ENCODE results near the gene CCDC63.
"Not testable (repeated sequence)": the region's sequence is repeated elsewhere in the genome, so short reads cannot be mapped to it uniquely, and the experiment has no call there.

CCDC63 gene

DNA sequence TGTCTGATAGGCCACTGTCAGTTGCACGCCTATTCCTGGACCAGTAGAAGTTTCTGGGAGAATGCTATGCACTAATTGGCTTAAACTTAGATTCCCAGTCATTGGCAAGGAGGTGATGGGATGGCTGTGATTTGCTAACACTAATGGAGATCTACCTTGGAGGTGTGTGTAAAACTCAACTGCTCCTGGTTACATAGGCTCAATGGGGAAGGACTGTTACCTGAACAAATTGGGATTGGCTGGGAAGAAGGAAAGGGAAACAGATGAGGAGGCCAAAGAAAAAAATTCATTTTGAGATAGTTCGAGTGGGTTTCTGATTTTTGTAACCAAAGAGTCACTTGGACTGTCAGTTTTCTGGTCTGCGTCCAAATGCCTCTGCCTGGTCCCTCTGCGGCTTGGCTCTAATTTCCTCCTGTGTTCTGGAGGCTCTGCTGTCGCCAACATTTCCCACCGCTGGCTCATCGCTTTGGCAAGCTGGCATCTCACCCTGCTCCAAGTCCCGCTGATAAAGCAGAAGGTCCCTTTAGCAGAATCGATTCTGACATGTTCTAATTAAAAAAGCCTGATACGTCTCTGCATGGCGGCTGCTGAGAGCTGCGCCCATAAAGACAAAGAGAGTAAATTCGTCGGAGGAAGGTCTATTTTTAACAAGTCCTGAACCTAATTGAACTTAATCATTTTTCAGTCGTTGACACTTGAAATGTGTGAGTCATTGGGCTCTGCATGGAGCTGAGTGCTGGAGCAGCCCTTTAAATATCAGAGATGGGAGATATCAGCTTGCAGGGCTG, 2.0 kb upstream of the CCDC63 start:
- DNase-seq: no peak

DNA sequence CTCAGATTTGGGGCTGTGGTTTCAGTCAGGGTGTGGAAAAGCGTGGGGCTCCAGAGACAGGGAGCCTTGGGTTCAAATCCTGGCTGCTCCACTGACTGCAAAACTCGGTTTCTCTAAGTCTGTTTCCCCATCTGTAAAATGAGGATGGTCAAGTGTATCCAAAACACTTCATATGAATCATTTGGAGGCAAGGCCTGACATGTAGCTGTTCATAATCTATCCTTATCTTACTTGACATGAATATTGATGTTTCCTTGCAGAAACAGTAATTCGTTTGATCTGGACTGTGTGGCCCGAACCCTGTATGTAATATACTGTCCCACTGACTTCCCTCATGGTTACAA, 1.5 kb upstream of the CCDC63 start:
- no peak for DNase-seq

DNA sequence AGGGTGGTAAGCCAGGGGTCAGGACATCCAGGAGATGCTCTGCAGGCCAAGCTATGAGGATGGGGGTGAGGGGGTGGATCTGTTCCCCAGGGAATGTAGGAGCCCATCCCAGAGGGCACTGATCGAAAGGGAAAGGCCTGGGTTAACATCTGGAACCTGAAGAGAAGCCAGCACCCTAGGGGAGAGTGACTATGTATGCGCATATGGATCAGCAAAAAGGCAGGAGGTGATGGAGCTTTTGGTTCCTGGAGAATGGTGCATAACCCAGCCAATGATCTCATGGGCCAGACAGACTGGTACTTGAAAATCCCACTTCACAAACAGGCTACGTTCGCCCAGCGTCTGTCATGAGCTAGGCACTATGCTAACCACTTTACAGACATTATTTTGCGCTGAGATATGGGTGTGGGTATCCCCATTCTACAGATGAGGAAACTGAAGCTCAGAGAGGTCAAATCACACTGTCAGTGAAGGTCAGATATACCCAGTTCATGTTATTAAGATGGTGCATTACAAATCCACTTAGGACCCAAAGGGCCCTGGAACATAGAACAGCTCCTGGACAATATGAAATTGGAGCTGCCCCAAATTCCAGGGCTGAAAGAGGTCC, 1.6 kb downstream of the CCDC63 start:
- no peak for DNase-seq

DNA sequence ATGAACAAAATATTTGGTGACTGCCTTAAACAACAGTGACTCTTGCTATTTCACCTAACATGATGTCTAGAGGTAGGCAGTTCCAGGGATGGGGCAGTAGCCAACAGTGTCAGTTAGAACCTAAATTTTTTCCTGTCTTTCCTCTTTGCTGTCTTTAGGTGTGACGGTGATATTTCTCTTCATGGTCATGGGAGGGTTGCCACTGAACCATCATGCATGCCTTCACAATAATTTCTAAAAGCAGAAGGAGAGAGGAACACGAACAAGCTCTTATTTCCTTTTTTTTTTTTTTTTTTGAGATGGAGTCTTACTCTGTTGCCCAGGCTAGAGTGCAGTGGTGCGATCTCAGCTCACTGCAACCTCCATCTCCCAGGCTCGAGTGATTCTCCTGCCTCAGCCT, 2.4 kb downstream of the CCDC63 start:
- DNase-seq: no peak

DNA sequence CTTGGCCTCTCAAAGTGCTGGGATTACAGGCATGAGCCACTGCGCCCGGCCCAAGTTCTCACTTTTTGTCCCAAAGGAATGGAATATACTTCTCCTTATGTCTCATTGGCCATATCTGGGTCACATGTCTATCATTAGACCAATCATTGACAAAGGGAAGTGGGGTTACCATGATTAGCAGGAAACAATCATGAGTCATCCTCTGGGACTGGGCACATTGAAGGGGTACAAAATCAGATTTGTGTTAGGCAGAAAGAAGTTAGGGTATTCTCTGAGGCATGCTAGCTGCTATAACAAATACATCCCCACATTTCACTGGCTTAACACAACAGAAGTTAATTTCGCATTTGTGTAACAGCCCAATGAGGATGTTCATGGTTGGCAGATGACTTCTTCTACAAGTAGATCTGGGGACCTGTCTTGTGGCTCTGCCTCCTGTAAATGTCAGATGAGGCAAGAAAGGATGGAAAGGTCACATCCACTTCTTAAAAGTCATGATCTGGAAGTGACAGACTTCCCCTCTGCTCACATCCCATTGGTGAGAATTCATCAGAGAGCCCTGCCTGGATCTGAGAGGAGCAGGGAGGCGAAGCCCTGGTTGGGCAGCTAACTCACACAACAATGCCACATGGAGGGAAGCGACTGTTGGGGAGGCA, 3.1 kb downstream of the CCDC63 start:
- no peak for DNase-seq

DNA sequence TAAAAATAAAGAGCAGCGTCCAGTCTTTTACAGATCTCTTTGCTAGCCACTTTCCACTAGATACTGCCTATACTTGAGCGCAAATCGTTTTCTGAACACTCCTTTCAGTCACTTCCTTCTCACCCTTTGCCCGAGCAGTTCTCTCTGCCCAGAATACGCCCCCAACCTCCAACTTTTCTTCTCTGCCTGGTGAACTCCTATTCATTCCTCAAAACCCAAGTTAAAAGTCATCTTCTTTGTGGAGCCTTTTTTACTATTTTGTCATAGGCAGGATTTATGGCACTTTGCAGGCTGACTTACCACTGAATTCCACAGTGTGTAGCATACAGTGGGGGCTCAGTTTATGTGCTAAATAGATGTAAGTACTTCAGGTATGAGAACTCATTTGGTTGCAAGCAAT, 4.0 kb downstream of the CCDC63 start:
- no peak for DNase-seq

DNA sequence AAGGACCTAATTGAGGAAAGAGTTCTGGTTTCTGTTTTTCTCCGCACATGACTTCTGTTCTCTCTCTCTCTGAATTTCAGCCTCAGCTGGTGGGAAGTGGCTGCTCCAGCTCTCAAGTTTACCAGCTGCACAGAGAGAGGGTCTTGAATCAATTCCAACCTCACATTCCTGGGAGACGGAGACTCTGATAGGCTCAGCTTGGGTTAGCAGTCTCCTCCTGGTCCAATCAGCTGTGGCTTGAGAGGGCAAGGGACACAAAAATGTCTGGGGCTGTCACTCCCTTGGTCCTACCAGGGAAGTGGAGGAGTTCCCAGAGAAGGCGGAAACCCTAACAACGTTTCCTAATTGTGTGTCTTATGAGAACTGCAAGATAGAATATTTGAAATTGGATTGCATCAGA, 7.0 kb downstream of the CCDC63 start:
- no peak for DNase-seq

DNA sequence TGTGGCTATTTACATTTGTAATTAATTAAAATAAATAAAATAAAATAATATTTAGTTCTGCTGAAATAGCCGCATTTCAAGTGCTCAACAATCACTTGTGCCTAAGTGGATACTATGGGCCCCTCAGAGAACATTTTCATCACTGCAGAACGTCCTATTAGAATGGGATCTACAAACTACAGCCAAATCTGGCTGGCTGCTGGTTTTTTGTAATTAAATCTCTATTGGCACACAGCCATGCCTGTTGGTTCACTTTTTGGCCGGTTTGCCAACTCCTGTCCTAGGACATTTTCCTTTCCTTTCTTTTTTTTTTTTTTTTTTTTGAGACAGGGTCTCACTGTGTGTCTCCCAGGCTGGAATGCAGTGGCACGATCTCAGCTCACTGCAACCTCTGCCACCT, 9.8 kb downstream of the CCDC63 start:
- DNase-seq: no peak

DNA sequence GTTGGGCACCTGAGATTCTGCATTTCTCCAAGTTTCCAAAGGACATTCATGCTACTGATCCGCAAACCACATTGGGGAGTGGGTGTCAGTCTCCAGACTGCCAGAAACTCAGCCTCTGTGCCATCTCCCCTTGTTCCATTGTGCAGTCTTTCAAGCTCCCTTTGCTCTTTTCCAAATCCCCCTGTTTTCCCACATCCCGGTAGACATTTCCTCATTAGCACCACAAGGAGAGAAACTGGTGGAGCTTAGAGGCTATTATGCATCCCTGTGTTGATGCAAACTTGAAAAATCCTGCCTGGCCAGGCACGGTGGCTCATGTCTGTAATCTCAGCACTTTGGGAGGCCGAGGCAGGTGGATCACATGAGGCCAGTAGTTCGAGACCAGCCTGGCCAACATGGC, 10.7 kb downstream of the CCDC63 start:
- no peak for DNase-seq

DNA sequence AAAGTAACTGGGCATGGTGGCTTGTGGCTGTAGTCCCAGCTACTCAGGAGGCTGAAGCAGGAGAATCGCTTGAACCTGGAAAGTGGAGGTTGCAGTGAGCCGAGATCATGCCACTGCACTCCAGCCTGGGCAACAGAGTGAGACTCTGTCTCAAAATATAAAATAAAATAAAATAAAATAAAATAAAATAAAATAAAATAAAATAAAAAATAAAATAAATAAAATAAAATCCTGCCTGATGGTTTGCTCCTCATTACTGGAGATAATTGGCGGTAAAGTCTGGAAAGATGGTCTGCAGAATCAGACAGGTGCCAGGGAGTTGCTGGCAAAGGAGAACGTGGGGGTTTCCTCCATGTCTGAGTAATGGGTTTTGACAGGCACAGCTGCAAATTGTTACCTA, 11.2 kb downstream of the CCDC63 start:
- not testable (repeated sequence) for DNase-seq

DNA sequence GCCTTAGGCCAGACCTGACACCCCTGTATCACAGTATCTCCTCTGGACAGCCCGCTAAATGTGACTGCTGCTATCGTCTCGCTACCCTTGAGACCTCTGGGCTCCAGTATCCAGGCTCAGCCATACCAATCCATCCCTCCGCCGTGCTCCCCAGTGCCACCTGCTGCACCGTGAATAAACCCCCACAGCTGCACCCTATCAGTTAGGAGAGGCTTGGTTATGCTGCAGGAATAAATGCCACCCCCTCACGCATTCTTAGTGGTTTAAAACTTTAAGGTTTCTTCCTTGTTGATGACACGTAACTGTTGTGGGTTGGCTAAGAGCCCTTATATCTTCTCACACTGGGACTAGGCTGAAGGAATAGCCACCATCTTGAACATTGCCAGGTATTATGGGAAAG, 12.1 kb downstream of the CCDC63 start:
- no peak for DNase-seq

DNA sequence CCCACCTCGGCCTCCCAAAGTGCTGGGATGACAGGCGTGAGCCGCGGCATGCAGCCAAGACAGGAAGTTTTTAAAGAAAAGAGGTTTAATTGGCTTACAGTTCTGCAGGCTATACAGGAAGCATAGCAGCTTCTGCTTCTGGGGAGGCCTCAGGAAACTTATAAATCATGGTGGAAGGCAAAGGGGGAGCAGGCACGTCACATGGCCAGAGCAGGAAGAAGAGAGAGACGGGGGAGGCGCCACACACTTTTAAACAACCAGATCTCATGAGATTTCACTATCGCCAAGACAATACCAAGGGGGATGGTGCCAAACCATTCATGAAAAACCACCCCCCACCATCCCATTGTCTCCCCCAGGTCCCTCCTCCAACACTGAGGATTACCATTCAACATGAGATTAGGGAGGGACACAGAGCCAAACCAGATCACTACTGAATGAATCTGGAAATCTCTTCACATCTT, 14.1 kb downstream of the CCDC63 start:
- no peak for DNase-seq

DNA sequence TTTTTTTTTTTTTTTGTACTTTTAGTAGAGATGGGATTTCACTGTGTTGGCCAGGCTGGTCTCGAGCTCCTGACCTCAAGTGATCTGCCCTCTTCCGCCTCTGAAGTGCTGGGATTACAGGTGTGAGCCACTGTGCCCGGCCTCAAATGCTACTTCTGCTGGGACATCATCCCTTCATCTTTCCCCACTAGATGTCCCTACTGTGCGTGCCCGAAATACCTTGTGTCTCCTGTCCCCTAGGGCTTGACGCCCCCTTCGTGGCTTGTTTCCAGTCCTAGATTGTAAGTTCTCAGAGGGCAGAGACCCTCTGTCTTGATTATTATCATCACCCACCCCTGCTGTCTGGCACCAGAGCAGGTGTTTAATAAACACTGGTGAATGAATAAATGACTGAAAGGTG, 14.9 kb downstream of the CCDC63 start:
- DNase-seq: no peak

DNA sequence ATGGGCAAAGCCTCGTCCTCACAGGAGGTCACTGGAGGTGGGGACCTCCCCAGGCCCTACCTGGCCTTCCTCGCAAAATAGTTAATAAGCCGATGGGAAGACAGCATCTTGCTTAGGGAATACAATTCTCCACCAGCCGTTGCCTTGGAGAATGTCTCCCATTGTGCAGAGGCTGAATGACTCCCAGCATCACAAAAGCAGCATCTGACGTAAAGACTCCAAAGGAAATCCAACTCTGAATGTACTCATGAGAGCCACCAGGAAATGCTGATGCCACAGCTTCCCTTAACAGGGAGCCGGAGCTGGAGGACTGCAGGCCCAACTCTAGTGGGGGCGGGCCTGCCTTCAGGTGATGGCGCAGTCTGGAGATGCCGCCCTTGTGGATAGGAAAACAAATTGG, 15.5 kb downstream of the CCDC63 start:
- no peak for DNase-seq

DNA sequence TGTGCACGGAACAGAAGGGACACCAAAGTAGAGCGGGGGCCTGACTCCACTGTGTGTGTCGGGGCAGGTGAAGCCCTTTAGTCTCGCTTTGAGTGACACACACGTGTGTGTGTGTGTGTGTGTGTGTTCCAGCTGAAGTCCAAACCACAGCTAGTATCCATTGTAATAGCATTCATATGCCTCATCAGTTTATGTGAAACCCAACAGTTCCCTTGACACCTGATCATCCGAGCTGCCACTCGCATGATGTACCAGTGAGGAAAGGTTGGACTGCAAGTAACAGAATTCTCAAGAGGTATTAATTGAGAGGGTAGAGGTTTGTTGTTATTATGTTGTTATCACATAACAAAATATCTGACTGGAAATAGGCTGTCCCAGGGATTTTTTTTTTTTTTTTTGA, 16.4 kb downstream of the CCDC63 start:
- DNase-seq: no peak

DNA sequence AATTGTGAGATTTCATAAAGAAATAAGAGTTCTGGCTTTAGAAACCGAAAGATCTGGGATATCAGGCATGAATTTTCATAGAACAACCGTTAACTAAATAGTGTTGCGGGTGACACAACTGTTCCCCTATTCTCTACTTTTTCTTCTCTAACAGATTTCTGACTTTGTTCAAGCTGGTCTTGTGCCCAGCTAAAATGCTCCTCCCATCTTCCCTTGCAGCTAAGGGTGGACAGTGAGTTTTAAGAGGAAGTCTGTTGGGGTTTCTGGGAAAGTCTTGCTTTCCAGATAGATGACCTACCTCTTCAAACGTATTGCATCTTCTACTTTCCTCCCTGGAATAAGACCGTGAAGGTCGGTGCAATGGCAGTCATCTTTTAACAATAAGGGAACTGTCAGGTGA, 18.7 kb downstream of the CCDC63 start:
- DNase-seq: no peak

DNA sequence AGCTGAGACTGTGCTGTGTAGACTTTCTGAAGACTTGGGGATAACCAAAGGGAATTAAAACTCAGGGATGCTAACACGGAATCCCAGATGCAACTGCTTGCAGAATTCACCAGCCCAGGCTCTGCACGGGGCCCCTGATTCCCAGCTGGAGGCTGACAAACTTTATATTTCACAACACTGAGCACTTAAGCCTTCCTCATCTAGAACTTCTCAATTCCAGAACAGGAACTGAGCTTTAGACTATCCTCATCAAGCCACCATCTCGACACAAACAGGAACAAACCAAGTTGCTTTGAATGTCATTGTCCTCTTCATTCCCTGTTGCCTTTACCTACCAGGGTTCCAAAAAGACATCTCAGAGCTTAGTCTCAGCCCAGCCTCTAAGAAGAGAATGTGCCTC, 22.2 kb downstream of the CCDC63 start:
- DNase-seq: no peak

DNA sequence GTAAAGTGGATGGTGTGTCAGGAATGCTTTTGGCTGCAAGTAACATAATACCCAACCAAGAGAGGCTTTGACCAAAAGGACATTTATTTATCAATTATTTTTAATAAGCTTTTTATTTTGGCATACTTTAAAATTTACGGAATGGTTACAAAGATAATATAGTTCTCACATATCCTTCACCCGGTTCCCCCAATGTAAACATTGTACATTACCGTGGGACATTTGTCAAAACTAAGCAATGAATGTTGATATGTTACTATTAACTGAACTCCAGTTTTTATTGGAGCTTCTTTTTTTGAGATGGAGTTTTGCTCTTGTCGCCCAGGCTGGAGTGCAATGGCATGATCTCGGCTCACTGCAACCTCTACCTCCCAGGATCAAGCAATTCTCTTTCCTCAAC, 23.0 kb downstream of the CCDC63 start:
- no peak for DNase-seq

DNA sequence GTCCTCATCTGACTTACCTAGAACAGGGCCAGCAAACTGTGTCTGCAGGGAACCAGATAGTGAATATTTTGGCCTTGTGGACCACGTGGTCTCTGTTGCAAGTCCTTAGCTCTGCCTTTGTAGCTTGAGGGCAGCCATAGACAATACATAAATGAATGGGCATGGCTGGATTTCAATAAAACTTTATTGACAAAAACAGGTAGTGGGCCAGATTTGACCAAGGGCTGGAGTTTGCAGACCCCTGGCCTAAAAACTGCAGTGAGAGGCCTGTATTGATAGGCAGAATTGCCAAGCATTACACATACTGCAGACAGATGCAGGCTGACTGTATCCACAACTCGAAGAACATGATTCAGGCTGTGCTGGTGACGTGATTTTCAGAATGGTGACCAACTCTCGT, 25.3 kb downstream of the CCDC63 start:
- DNase-seq: no peak

DNA sequence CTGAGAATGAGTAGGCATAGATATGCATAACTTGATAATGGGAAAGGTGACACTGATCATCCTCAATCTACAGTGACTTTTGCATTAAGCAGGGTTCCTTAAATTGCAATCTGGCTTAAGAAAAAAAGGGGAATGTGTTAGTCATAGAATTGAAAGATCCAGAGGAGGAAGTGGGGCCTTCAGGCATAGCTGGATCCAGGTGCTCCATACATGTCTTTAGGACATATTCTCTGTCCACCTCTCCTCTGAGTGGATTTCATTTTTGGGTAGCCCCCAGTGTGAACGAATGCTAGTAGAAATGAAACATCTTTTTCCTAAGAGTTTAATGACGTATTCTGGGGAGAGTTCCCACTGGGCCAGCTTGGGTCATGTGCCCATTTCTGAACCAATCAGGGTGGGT, 27.6 kb downstream of the CCDC63 start:
- no peak for DNase-seq

DNA sequence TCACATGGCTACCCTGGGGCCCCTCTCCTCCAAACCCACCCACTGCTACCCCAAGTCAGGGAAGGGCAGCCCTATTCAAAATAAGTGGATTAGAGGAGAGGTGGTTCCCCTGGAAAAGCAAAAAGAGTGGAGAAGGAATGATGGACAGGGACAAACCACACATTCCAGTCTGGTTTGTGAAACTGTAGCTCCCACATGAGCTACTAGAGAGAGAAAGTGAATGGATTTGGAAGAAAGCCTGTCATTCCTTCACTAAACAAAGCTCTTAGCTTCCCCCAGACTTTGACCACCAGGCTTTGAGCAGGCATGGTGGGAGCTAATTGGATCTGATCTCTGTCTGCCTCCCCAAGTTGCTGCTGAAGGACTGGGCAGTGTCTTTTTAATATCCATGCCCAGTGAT, 28.0 kb downstream of the CCDC63 start:
- DNase-seq: no peak

DNA sequence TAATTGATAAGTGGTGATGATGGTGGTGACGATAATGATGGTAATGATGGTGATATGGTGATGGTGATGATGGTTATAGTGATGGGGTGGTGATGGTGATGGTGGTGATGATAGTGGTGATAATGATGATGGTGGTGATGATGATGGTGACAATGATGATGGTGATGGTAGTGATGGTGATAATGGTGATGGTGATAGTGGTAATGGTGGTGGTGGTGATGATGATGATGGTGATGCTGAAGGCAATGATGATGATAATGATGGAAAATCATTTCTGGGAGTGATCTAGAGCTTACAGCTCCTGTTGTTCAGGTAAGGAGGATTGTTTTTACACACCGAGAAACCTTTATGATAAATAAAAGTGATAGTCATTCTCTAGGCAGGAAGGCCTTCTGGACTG, 33.9 kb downstream of the CCDC63 start:
- DNase-seq: no peak

DNA sequence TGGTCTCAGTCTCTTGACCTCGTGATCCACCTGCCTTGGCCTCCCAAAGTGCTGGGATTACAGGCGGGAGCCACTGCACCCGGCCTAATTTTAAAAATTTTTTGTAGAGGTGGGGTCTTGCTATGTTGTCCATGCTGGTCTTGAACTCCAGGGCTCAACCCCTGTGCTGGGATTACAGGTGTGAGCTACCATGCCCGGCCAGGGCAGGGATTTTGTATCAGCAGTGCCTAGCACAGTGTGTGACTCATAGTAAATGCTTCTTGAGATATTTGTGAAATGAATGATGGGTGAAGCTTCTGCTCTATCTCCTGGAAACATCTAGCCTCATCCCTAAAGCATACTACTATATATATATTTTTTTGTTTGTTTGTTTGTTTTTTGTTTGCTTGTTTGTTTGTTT, 36.5 kb downstream of the CCDC63 start:
- DNase-seq: no peak

DNA sequence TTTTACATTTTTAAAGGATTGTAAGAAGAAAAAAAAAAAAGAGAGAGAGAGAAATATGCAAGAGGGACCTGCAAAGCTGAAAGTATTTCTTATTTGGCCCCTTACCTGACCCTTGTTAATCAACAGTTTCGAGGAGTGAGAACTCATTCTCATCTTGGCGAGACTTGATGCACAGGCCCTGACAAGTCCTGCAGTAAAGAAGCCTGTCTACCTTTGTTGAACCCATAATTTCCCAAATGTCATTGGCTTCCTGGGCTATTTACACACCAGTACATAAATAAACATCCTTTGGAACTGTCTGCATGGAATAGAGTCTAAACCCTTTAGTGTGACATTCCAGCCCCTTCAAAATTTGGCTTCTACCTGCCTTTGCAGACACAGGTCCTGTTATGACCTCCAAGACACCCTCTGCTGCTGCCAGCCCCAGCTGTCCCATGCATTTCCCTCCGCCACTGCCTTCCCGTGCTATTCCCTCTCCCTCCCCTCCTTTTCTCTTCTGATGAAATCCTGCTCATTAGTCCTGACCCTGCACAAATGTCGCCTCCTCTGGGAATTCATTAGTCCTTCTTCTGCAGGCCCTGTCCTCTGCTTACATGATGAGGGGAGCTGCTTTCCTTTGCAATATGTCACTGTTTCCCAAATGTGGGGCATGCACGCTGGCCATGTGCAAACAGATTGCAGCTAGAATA, 38.5 kb downstream of the CCDC63 start:
- no peak for DNase-seq
